Nephron (organoid): ENCODE data around the gene RAD18.

Experiments used
- H3K27ac Mint-ChIP-seq, 3 experiments: 2 replicates each; pipeline ENCODE4 v1.8.0; 2020; ENCODE audit warnings: mixed read lengths in 3 of 3, mild to moderate bottlenecking in 2 of 3, moderate library complexity in 1 of 3
- H3K27me3 Mint-ChIP-seq: 2 replicates; pipeline ENCODE4 v1.8.0; 2021; ENCODE audit warnings: low read depth, mild to moderate bottlenecking, moderate library complexity, mixed read lengths
- H3K36me3 Mint-ChIP-seq: 2 replicates; pipeline ENCODE4 v1.8.0; 2020; ENCODE audit warnings: low read depth, mixed read lengths
- H3K4me1 Mint-ChIP-seq: 2 replicates; pipeline ENCODE4 v1.8.0; 2020; ENCODE audit warnings: mixed read lengths
- H3K4me3 Mint-ChIP-seq, 3 experiments: 2 replicates each; pipeline ENCODE4 v1.8.0; 2020; ENCODE audit warnings: mild to moderate bottlenecking in 3 of 3, mixed read lengths in 3 of 3, moderate library complexity in 2 of 3
- H3K9me3 Mint-ChIP-seq: 2 replicates; pipeline ENCODE4 v1.8.0; 2020; ENCODE audit warnings: mixed read lengths
- TF ChIP-seq, protein P1 (sequence below), 3 experiments: fragments of 200-600 bp; sonication (generic); IDR thresholded peaks; one replicate each; pipeline ENCODE4 v1.5.0; 2021; ENCODE audit warnings: antibody characterized with exemption in 3 of 3; ENCODE audit not compliant: unreplicated experiment in 3 of 3

Gene RAD18

GRCh38 chr3:8975081-8976020, 12.1 kb upstream of the RAD18 start:
- no peak overlapping the region for H3K27ac Mint-ChIP-seq
- H3K4me3 Mint-ChIP-seq = no peak overlapping the region
- H3K4me1 Mint-ChIP-seq = no peaks in the 10 kb centered on the region
- peaks cover 13% of the 10 kb centered on the region for H3K27me3 Mint-ChIP-seq
- TF ChIP-seq, protein P1, sequence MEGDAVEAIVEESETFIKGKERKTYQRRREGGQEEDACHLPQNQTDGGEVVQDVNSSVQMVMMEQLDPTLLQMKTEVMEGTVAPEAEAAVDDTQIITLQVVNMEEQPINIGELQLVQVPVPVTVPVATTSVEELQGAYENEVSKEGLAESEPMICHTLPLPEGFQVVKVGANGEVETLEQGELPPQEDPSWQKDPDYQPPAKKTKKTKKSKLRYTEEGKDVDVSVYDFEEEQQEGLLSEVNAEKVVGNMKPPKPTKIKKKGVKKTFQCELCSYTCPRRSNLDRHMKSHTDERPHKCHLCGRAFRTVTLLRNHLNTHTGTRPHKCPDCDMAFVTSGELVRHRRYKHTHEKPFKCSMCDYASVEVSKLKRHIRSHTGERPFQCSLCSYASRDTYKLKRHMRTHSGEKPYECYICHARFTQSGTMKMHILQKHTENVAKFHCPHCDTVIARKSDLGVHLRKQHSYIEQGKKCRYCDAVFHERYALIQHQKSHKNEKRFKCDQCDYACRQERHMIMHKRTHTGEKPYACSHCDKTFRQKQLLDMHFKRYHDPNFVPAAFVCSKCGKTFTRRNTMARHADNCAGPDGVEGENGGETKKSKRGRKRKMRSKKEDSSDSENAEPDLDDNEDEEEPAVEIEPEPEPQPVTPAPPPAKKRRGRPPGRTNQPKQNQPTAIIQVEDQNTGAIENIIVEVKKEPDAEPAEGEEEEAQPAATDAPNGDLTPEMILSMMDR (IDR thresholded peaks at IDR 0.05; ENCODE audit: unreplicated experiment in 3 of 3) = no peak
- no peaks in the 10 kb centered on the region for H3K9me3 Mint-ChIP-seq
- H3K36me3 Mint-ChIP-seq = no peaks in the 10 kb centered on the region

DNA sequence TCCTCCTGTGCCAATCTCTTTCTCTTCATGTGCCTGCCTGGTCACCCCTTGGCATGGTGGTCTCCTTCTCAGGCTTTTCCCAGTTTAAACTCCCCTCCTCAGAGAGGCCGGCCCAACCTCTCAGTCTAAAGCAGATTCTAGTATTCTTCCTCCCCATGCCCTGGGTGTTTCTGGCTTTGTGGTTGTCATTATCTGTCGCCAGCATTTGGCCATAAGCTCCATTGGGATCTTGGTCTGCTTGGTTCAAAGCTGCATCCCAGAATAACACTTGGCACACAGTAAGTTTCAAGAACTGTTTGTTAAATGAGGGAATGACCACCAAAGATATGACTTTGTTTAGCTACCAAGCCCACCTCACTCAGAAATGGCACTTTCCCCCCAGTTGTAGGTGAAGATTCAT, 11.2 kb upstream of the RAD18 start:
- no peaks in the 10 kb centered on the region for H3K36me3 Mint-ChIP-seq
- no peak overlapping the region for H3K4me3 Mint-ChIP-seq
- H3K27me3 Mint-ChIP-seq = peaks cover 16% of the 10 kb centered on the region
- TF ChIP-seq, protein P1 (IDR thresholded peaks at IDR 0.05; ENCODE audit: unreplicated experiment in 3 of 3) = no peak
- no peaks in the 10 kb centered on the region for H3K9me3 Mint-ChIP-seq
- no peak overlapping the region for H3K27ac Mint-ChIP-seq
- no peaks in the 10 kb centered on the region for H3K4me1 Mint-ChIP-seq

DNA sequence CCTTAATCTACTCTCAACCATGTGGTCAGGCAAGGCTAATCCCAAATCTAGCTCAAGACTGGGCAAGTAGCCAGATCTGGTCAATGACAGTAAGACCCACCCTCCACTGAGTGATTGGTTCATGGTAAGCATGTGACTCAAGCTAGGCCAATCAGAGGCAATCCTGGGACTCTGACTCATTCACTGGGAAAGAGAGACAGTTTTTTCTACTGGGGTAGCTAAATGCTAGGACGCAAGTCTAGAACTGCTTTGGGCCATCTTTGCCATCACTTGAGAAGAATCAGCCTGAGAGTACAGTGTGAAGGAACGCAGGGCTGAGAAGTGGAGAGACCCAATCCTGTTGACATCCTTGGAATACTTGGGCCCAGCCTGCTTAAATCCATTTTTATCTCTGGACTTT, 9.4 kb upstream of the RAD18 start:
- H3K27me3 Mint-ChIP-seq = peaks cover 25% of the 10 kb centered on the region
- no peaks in the 10 kb centered on the region for H3K4me1 Mint-ChIP-seq
- H3K36me3 Mint-ChIP-seq = no peaks in the 10 kb centered on the region
- no peak overlapping the region for H3K27ac Mint-ChIP-seq
- TF ChIP-seq, protein P1 (IDR thresholded peaks at IDR 0.05; ENCODE audit: unreplicated experiment in 3 of 3) = no peak
- no peaks in the 10 kb centered on the region for H3K9me3 Mint-ChIP-seq
- no peak overlapping the region for H3K4me3 Mint-ChIP-seq

DNA sequence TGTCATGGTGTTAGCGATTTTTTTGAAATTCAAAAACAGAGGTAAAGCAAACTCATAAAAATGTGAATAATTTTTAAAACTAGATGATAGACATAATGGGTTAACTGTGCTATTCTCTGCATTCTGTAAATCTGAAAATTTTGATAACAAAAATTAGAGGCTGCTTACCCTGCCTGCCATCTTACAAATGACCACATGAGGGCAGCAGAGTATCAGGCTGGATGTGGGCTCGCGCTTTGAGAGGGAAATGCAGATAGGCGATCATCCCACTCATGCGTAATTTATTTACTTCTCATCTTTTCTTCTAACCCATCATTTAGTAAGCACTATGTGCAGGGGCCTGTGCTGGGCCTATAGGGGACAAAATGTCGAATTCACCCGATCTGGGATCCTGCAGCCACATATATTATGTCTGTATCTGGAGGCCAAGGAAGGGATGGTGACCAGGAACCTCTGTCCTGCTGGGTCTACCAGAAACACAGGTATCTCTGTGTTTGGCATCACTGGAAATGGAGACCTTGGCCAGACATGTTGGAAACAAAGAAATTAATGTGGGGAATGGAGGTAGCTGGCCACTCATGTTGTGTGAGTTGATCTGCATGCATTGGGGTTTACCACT, 7.8 kb upstream of the RAD18 start:
- TF ChIP-seq, protein P1 (IDR thresholded peaks at IDR 0.05; ENCODE audit: unreplicated experiment in 3 of 3) = peak; percentile 98 to 99 (median 98)
- Mint-ChIP-seq H3K27me3 (peaks cover 29% of the 10 kb centered on the region), H3K9me3 (no peaks in the 10 kb centered on the region), H3K27ac (no peak overlapping the region), H3K36me3 (no peaks in the 10 kb centered on the region), H3K4me3 (no peak overlapping the region), H3K4me1 (no peaks in the 10 kb centered on the region)

GRCh38 chr3:8969241-8969640, 6.0 kb upstream of the RAD18 start:
- peaks cover 25% of the 10 kb centered on the region for H3K27me3 Mint-ChIP-seq
- H3K4me1 Mint-ChIP-seq = peaks cover under 1% of the 10 kb centered on the region
- TF ChIP-seq, protein P1 (IDR thresholded peaks at IDR 0.05; ENCODE audit: unreplicated experiment in 3 of 3) = no peak
- H3K9me3 Mint-ChIP-seq = no peaks in the 10 kb centered on the region
- H3K36me3 Mint-ChIP-seq = no peaks in the 10 kb centered on the region
- H3K27ac Mint-ChIP-seq = no peak overlapping the region
- H3K4me3 Mint-ChIP-seq = no peak overlapping the region
